BE2C (cell line): Measurements from ENCODE around the gene XKR7.

Experiments used
- DNase-seq: peaks from one replicate; pipeline ENCODE4 v3.0.0-alpha.2; 2020
- H3K27me3 ChIP-seq: fragments of 250-450 bp; sonication (Bioruptor Pico); 2 replicates; pipeline ENCODE4 v1.5.1; 2020; ENCODE audit warnings: mild to moderate bottlenecking
- H3K36me3 ChIP-seq: fragments of 250-450 bp; sonication (Bioruptor Pico); 2 replicates; pipeline ENCODE4 v1.5.1; 2020; ENCODE audit warnings: mild to moderate bottlenecking
- H3K4me1 ChIP-seq: fragments of 250-450 bp; sonication (Bioruptor Pico); 2 replicates; pipeline ENCODE4 v1.5.1; 2020
- H3K4me3 ChIP-seq: 2 replicates; pipeline ENCODE4 v1.5.1; 2011; ENCODE audit warnings: low read depth, low read length
- H3K9me3 ChIP-seq: fragments of 250-450 bp; sonication (Bioruptor Pico); 2 replicates; pipeline ENCODE4 v1.5.1; 2020
- CTCF ChIP-seq: IDR thresholded peaks from 2 replicates; pipeline ENCODE4 v1.5.1; 2012; ENCODE audit warnings: mild to moderate bottlenecking, low read depth, low read length

The XKR7 gene

DNA sequence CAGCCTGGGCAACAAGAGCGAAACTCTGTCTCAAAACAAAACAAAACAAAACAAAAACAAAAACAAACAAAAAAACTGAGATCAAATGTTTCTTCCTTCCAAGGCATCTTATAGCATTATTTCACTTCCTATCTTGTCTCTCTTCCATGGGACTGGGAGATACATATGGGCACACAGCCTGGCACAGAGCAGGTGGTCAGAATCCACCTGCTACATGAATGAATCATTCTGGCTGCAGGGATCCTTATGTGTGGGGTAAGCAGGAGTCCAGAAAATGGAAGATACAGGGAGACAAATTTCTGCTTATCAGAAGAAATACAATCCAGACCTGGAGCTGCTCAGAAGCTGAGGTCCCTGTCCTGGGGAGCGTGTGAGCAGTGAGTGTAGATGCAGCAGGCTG lies 24.1 kb downstream of the XKR7 start:
- Histone ChIP-seq H3K27me3 (no peaks in the 10 kb centered on the region), H3K9me3 (no peaks in the 10 kb centered on the region), H3K4me1 (no peaks in the 10 kb centered on the region), H3K36me3 (peaks cover 11% of the 10 kb centered on the region), H3K4me3 (no peak overlapping the region)
- no peak for DNase-seq
- TF ChIP-seq CTCF: no peak

DNA sequence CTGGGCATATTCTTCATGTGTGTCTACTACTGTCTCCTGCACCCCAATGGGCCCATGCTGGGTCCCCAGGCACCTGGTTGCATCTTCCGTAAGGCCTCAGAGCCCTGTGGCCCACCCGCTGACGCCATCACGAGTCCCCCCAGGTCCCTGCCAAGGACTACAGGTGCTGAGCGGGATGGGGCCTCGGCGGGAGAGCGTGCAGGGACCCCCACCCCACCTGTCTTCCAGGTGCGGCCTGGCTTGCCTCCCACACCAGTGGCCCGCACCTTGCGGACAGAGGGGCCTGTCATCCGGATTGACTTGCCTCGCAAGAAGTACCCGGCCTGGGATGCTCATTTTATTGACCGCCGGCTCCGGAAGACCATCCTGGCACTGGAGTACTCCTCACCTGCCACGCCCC lies 29.0 kb downstream of the XKR7 start:
- H3K4me3 ChIP-seq: no peak overlapping the region
- DNase-seq: no peak
- no peaks in the 10 kb centered on the region for H3K9me3 ChIP-seq
- TF ChIP-seq CTCF: no peak
- no peaks in the 10 kb centered on the region for H3K27me3 ChIP-seq
- peaks cover 16% of the 10 kb centered on the region for H3K36me3 ChIP-seq
- no peaks in the 10 kb centered on the region for H3K4me1 ChIP-seq

DNA sequence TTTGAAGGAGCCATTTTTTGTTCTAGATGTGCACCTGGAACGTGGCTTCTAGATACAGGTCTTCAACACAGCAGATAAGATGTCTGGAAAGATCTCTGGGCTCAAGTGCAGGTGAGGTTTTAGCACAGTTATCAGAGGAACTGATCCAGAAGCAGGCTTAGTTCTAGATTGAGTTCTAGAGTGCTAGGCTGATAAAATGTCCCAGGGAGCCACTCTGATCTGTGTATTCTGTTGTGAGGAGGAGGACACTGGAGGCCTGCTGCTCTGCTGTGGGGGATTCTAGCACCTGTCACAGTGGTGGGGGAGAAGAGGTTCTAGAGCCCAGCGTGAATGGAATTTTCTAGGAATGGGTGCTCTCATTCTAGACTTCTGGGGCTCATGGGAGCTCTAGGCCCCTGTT lies 30.3 kb downstream of the XKR7 start:
- DNase-seq: no peak
- no peak overlapping the region for H3K4me3 ChIP-seq
- H3K4me1 ChIP-seq: no peaks in the 10 kb centered on the region
- TF ChIP-seq CTCF: no peak
- peaks cover 11% of the 10 kb centered on the region for H3K36me3 ChIP-seq
- no peaks in the 10 kb centered on the region for H3K9me3 ChIP-seq
- H3K27me3 ChIP-seq: no peaks in the 10 kb centered on the region

GRCh38 chr20:32003325-32003724 lies 35.4 kb downstream of the XKR7 start:
- Histone ChIP-seq H3K4me3 (no peak overlapping the region), H3K9me3 (no peaks in the 10 kb centered on the region), H3K36me3 (no peaks in the 10 kb centered on the region), H3K27me3 (no peaks in the 10 kb centered on the region), H3K4me1 (peaks cover 8% of the 10 kb centered on the region; the same call in 1 of the 2 replicates)
- TF ChIP-seq CTCF: no peak
- no peak for DNase-seq

DNA sequence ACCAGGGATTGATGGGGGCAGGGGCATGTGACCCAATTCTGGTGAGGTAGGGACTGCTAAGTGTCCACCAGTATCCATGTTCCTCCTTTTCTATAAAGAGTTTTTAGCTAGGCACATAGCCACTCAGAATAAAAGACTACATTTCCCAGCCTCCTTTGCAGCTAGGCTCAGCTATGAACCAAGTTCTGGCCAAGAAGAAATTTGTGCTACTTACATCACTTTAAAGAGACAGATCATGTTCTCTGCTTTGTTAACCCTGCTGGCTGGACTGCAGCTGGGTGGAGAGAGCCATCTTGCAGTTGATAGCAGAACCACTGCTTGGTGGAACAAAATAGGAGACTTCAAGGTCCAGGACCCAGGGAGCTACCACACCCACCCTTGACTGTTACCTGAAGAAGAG lies 37.0 kb downstream of the XKR7 start:
- Histone ChIP-seq H3K27me3 (no peaks in the 10 kb centered on the region), H3K4me1 (peaks cover 8% of the 10 kb centered on the region; the same call in 1 of the 2 replicates), H3K36me3 (no peaks in the 10 kb centered on the region), H3K9me3 (no peaks in the 10 kb centered on the region), H3K4me3 (no peak overlapping the region)
- TF ChIP-seq CTCF: no peak
- no peak for DNase-seq

DNA sequence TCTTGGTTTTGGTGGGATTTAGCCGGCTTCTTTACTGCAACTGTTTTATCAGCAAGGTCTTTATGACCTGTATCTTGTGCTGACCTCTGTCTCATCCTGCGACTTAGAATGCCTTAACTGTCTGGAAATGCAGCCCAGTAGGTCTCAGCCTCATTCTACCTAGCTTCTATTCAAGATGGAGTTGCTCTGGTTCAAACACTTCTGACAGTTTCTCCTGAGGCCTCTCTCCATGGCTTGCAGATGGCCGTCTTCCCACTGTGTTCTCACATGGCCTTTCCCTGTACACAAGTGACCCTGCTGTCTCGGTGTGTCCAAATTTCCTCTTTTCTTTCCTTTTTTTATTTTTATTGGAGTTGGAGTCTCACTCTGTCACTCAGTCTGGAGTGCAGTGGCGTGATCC lies 38.1 kb downstream of the XKR7 start:
- no peak for DNase-seq
- no peak for TF ChIP-seq CTCF
- H3K36me3 ChIP-seq: no peaks in the 10 kb centered on the region
- no peaks in the 10 kb centered on the region for H3K9me3 ChIP-seq
- H3K27me3 ChIP-seq: no peaks in the 10 kb centered on the region
- H3K4me1 ChIP-seq: peaks cover 8% of the 10 kb centered on the region; the same call in 1 of the 2 replicates
- no peak overlapping the region for H3K4me3 ChIP-seq
